Measurements from ENCODE around the gene ACTL7A. TPM values are rescaled to one million over a fixed set of nuclear protein-coding genes. Genes with fewer than 3 reads are reported as not detected.
"Not testable (repeated sequence)": the region's sequence is repeated elsewhere in the genome, so short reads cannot be mapped to it uniquely, and the experiment has no call there.

Gene ACTL7A, protein sequence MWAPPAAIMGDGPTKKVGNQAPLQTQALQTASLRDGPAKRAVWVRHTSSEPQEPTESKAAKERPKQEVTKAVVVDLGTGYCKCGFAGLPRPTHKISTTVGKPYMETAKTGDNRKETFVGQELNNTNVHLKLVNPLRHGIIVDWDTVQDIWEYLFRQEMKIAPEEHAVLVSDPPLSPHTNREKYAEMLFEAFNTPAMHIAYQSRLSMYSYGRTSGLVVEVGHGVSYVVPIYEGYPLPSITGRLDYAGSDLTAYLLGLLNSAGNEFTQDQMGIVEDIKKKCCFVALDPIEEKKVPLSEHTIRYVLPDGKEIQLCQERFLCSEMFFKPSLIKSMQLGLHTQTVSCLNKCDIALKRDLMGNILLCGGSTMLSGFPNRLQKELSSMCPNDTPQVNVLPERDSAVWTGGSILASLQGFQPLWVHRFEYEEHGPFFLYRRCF
- total RNA-seq, result not detected

DNA sequence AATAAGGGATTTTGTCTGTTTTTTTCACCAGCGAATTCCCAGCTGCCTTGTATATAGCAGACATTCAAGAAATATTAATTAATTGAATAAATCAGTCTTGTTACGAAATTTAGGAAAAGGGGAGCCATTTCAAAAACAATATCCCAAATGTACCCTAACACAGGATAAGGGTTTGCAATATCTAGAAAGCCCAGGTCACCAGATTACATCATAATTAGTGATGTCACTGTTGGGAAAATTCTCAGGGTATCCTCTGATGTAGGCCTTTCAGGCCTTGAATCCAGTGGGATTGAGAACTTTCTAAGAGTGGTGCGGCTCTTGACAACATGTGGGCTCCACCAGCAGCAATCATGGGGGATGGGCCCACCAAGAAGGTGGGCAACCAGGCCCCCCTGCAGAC is at the start of gene ACTL7A:
TSS of gene ACTL7A (plus strand) at position 270 of the 400 bp plus-strand sequence. CDS start at position 327, 57 bp downstream.
- no peak for DNase-seq

- DNase-seq, result no peak
Observed at GRCh38 chr9:108812396-108813025, 49.6 kb upstream of the ACTL7A start.

DNA sequence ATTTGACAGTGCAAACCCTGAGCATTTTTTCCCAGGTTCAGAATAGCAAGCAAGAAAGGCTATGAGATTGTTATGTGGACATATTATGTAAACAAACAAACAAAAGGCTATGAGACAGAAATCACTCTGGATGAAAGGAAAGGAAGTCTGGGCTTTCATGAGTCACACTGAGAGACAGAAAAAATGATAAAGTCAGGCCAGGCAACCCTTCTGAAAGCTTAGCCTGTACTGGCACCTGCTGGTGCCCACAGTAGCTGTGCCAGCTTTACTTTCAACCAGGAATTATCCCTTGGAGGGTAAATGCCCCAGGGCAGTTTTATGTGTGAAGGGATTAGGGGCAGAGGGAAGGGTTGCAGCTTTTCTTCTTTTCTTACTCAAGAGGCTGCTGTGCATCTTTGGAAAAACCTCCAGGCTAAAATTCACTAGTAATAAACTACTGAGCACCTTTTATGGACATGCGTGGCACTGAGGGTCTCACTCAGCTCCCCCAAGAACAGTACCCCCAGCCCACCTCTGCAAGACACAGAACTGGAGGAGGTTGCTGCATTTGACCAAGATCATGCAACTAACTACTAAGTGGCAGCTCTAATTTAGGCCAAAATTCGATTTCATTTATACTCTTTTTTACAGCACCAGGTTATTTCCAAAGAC is 48.0 kb upstream of the ACTL7A start:
- peak; percentile 4 for DNase-seq

DNA sequence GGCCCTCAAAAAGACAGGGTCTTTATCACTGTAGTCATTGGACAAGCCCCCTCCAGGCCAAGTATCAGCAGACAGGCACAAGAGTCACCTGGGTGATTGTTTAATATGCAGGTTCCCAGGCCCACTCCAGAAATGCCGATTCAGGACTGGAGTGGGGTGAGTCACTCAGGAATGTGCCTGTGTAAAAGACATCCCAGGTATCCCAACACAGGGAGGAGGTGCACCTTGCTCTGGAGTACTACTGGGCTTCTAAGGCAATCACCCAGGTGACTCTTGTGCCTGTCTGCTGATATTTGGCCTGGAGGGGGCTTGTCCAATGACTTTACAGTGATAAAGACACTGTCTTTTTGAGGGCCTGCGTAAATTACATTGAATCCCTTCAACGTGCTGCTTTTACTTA is 46.9 kb upstream of the ACTL7A start:
- DNase-seq, result no peak

- DNase-seq, result no peak
Observed at GRCh38 chr9:108816037-108816436, 46.0 kb upstream of the ACTL7A start.

- no peak for DNase-seq
Observed at GRCh38 chr9:108823829-108824228, 38.2 kb upstream of the ACTL7A start.

DNA sequence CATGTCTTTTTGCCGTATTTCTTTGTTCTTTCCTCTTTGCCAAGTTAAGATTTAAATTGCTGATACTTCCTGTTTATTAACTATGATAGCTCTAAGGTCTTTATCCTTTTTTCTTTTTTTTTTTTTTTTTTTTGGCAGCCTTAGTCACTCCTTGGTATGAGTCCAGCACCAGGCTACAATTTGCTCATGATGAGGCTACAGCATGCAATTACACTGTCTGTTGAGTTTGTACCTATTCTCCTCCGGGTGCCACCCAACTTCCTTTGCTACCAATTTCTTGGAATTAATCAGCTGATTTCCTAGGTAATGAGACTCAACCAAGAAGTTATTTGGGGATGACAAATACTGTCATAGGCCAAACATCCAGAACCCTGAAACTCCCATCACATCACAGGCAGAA is 31.8 kb upstream of the ACTL7A start:
- DNase-seq, result no peak

GRCh38 chr9:108831496-108832178 is 30.4 kb upstream of the ACTL7A start:
- DNase-seq, result no peak

GRCh38 chr9:108832179-108832500 is 29.9 kb upstream of the ACTL7A start:
- DNase-seq, result no peak

- no peak for DNase-seq
Observed at GRCh38 chr9:108834959-108835665, 27.0 kb upstream of the ACTL7A start.

DNA sequence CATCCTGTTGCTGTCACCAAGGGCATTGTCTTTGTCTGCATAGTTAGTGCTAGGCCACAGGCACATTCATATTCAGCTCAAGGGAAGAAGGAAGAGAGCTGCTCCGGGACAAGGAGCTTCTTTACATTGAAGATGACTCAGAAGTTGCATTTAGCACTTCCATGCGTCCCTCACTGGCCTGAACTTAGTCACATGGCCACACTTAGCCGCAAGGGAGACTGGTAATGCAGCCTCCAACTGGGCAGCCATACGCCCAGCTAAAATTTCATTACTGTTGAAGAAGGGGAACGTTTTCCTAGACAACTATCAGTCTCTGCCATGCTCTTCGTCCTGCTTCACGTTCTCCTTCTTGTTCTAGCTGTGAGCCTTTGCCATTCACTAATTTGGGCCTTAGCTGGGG is 26.2 kb upstream of the ACTL7A start:
- no peak for DNase-seq

DNA sequence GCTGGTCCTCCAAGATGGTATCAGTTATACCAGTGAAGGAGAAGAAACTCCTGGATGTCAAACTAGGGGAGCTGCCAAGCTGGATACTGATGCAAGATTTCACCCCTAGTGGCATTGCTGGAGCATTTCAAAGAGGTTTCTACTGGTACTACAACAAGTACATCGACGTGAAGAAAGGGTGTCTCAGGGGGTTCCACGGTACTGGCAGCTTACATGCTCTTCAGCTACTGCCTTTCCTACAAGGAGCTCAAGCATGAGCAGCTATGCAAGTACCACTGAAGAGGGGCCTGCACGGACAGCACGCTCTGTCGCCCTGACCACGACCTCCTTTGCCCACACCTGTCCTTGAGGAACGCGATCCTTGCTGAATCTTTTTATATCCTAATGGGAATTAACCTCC is 25.7 kb upstream of the ACTL7A start:
- no peak for DNase-seq

GRCh38 chr9:108836781-108837180 is 25.3 kb upstream of the ACTL7A start:
- DNase-seq, result no peak

DNA sequence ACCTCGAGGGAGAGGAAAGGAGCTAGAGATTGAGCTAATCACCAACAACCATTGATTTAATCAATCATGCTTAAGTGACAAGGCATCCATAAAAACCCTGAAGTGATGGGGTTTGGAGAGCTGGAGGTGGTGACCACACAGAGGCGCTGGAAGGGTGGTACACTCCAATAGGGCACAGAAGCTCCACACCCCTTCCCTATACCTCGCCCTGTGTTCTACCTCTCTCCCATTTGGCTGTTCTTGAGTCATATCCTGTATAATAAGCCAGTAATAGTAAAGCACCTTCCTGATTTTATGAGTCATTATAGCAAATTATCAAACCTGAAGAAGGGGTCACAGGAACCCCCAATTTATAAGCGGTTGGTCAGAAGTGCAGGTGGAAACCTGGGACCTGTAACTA is 24.5 kb upstream of the ACTL7A start:
- no peak for DNase-seq

GRCh38 chr9:108838017-108838416 is 24.0 kb upstream of the ACTL7A start:
- no peak for DNase-seq

- not testable (repeated sequence) for DNase-seq
Observed at GRCh38 chr9:108839561-108839960, 22.5 kb upstream of the ACTL7A start.

DNA sequence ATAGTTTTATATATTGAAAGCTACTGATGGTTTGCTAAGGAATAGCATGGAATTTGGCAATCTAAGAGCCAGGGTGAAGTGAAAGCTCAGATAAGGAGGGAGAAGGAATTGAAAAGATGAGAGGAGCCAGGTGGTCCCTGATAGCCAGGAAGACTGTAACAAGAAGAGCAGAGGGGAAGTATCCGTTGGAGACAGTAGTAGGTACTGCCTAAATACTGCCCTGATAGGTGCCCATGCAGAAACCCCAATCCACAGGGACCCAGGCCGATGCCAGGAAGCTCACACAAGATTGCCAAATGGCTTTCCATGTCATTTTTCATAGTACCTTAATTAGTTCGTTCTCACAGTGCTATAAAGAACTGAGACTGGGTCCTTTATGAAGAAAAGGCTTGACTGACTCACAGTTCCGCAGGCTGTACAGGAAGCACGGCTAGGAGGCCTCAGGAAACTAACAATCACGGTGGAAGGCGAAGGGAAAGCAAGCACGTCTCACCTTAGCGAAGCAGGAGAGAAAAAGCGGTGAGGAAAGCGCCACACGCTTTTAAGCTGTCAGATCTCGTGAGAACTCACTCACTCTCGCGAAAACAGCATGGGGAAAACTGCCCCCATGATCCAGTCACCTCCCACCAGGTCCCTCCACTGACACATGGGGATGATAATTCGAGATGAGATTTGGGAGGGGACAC is 19.3 kb upstream of the ACTL7A start:
- no peak for DNase-seq

DNA sequence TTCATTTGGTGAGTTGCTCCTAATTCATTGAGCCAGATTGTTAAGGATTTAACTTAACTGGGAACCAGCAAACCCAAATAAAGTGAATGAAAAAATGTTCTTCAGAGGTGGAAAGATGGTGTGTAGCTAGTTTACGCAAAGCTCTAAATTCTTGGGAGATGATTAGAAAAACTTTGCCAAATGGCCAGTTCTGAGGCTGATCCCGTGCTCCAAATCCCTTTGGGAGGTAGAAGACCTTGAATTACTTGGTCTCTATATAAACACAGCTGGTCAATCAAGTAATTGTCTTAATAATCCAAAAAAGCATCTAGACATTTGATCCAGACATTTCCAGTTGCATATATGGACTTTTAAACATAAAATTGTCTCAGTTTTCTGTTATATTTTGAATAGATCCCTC is 17.7 kb upstream of the ACTL7A start:
- no peak for DNase-seq

DNA sequence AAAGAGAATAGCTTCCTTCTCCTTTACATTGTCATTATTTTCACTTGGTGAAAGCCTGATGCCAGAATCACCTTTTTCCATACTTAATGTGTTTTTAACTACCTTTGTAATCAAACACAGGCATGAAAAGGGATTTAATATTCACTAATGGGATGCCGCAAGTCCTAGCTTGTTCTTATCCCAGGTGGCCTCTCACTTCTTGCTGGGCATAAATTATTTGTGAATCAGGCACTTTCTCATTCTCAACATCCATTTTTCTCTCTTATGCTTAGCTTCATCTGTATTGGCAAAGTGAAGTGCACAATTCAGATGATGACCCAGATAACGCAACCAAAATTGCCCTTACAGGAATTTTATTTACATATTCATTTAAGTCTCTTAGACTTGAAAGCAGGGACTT is 17.2 kb upstream of the ACTL7A start:
- DNase-seq, result no peak

- no peak for DNase-seq
Observed at GRCh38 chr9:108845507-108845906, 16.6 kb upstream of the ACTL7A start.

DNA sequence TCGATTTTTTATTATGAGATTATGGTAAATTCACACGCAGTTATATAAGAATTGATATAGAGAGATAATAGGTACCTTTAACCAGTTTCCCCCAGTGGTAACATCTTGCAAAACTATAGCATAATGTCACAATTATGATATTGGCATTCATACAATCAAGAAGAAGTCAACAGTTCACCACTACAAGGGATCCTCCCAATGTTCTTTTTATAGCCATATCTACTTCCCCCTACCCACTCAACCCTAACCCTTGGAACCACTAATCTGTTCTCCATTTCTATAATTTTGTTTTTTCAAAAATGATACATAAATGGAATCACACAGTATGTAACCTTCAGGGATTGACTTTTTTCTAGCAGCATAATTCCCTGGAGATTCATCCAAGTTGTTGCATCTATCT is 16.1 kb upstream of the ACTL7A start:
- no peak for DNase-seq

GRCh38 chr9:108848296-108848695 is 13.8 kb upstream of the ACTL7A start:
- DNase-seq, result not testable (repeated sequence)

Measured in occipital lobe (tissue), 2 donors.